Measurements from ENCODE around the gene TP73.

GRCh38 chr1:3712573-3713535 lies 60.5 kb downstream of the TP73 start:
- TF ChIP-seq CTCF (IDR thresholded peaks at IDR 0.05) (no peak), POLR2A (IDR thresholded peaks at IDR 0.05) (no peak)

Data from heart left ventricle (tissue), 13 donors.